ENCODE measurements around the gene CDK11B.
A peak's percentile ranks its signal among the peaks of the same experiment; 100 is the strongest.

Gene CDK11B

GRCh38 chr1:1626207-1627141, 32.3 kb downstream of the CDK11B start:
- DNase-seq, result no peak

- DNase-seq, result no peak
These were observed 33.0 kb downstream of the CDK11B start for GRCh38 chr1:1625824-1626206.

- DNase-seq, result no peak
These were observed 33.4 kb downstream of the CDK11B start for GRCh38 chr1:1625404-1625775.

GRCh38 chr1:1624443-1625403, 34.1 kb downstream of the CDK11B start:
- no peak for DNase-seq

- DNase-seq, result no peak
These were observed 35.0 kb downstream of the CDK11B start for GRCh38 chr1:1623631-1624442.

- no peak for DNase-seq
These were observed 35.6 kb downstream of the CDK11B start for GRCh38 chr1:1623181-1623630.

GRCh38 chr1:1622788-1623094, 36.1 kb downstream of the CDK11B start:
- no peak for DNase-seq

GRCh38 chr1:1622010-1622787, 36.6 kb downstream of the CDK11B start:
- no peak for DNase-seq

- DNase-seq, result no peak
These were observed 37.4 kb downstream of the CDK11B start for GRCh38 chr1:1621173-1622009.

GRCh38 chr1:1620433-1621139, 38.2 kb downstream of the CDK11B start:
- DNase-seq, result no peak

- DNase-seq, result no peak
These were observed 38.9 kb downstream of the CDK11B start for GRCh38 chr1:1619917-1620361.

- no peak for DNase-seq
These were observed 40.3 kb downstream of the CDK11B start for GRCh38 chr1:1618396-1619068.

- no peak for DNase-seq
These were observed 40.9 kb downstream of the CDK11B start for GRCh38 chr1:1617925-1618324.

- DNase-seq, result no peak
These were observed 41.3 kb downstream of the CDK11B start for GRCh38 chr1:1617516-1617915.

GRCh38 chr1:1616838-1617237, 42.0 kb downstream of the CDK11B start:
- no peak for DNase-seq

- peak; percentile 47 to 50 for DNase-seq
These were observed 42.6 kb downstream of the CDK11B start for GRCh38 chr1:1616045-1616790.

GRCh38 chr1:1615256-1616044, 43.4 kb downstream of the CDK11B start, which contains the start of gene MIB2:
Gene MIB2, plus strand, starts transcription at chr1:1615500. Its CDS starts 7,953 bp downstream, at chr1:1623453.
- DNase-seq, result peak; percentile 95 to 96

- no peak for DNase-seq
These were observed 43.9 kb downstream of the CDK11B start for GRCh38 chr1:1614954-1615255.
